Measurements from ENCODE around the gene AKT2. TPM values are rescaled to one million over a fixed set of nuclear protein-coding genes. Genes with fewer than 3 reads are reported as not detected.

Gene AKT2
- total RNA-seq, 1 experiment from 2014 or later: 150 TPM

- H3K9ac ChIP-seq (ENCODE audit: extremely low read depth, insufficient read length, low read length): no peak overlapping the region
- Mint-ChIP-seq H3K4me1 (peaks cover 9 to 13% of the 10 kb centered on the region in 2 experiments), H3K4me3 (no peak overlapping the region), H3K9me3 (no peaks in the 10 kb centered on the region), H3K27me3 (ENCODE audit: low read depth) (peaks cover 2% of the 10 kb centered on the region; the same call in 1 of the 2 replicates), H3K27ac (no peak overlapping the region), H3K36me3 (ENCODE audit: insufficient read depth in 1 of 3, low read depth in 3 of 3) (no peaks in the 10 kb centered on the region)
- H3K23me2 ChIP-seq (ENCODE audit: insufficient read length, low read depth, low read length, poor library complexity, severe bottlenecking): no peaks in the 10 kb centered on the region
- H2BK120ac ChIP-seq (ENCODE audit: low read depth, low read length, poor library complexity, severe bottlenecking): no peak overlapping the region
- no peaks in the 10 kb centered on the region for H4K20me1 ChIP-seq (ENCODE audit: control insufficient read depth, insufficient read depth, insufficient read length)
- H3K4ac ChIP-seq (ENCODE audit: low read depth, low read length): no peak overlapping the region
- no peaks in the 10 kb centered on the region for H3K4me1 ChIP-seq (ENCODE audit: insufficient read depth, low read length)
- no peak overlapping the region for H2BK15ac ChIP-seq (ENCODE audit: low read depth, low read length)
- H3K79me1 ChIP-seq (ENCODE audit: insufficient read depth, low read depth, low read length, poor library complexity, severe bottlenecking): no peaks in the 10 kb centered on the region
- H2AFZ ChIP-seq (ENCODE audit: low read length): no peak overlapping the region
- H3K79me2 ChIP-seq (ENCODE audit: insufficient read depth, low read length): no peaks in the 10 kb centered on the region
- no peak overlapping the region for H2AK5ac ChIP-seq (ENCODE audit: insufficient read length, low read length)
- no peak overlapping the region for H2BK20ac ChIP-seq (ENCODE audit: low read depth, low read length, poor library complexity, severe bottlenecking)
- no peak overlapping the region for H3K56ac ChIP-seq (ENCODE audit: insufficient read length, low read depth, low read length)
- no peaks in the 10 kb centered on the region for H3K27me3 ChIP-seq (ENCODE audit: insufficient read depth, low read length)
- H3T11ph ChIP-seq (ENCODE audit: low read length): no peak overlapping the region
- WGBS (ENCODE audit: extremely low coverage, insufficient read length, low lambda C conversion rate): no CpG with 5 or more reads among the region's 2 CpGs
- no peak overlapping the region for H4K91ac ChIP-seq (ENCODE audit: insufficient read length, low read depth, low read length)
- H3K9me3 ChIP-seq (ENCODE audit: control insufficient read depth, low read depth, low read length): no peaks in the 10 kb centered on the region
- no peak overlapping the region for H3K18ac ChIP-seq (ENCODE audit: insufficient read length, low read depth, low read length)
- H2BK12ac ChIP-seq (ENCODE audit: insufficient read length, low read depth, low read length): no peak overlapping the region
- H4K5ac ChIP-seq (ENCODE audit: insufficient read length, low read depth, low read length): no peak overlapping the region
- H3K14ac ChIP-seq (ENCODE audit: insufficient read depth, low read length): no peak overlapping the region
- DNase-seq: no peak
- H3K23ac ChIP-seq (ENCODE audit: insufficient read length, low read depth, low read length): no peak overlapping the region
- H3K4me2 ChIP-seq (ENCODE audit: insufficient read depth, insufficient read length, low read length): no peak overlapping the region
- H3K27ac ChIP-seq (ENCODE audit: insufficient read length, low read depth, low read length): no peak overlapping the region
- H2BK5ac ChIP-seq (ENCODE audit: insufficient read length, low read length): no peak overlapping the region
- H4K8ac ChIP-seq (replicated peaks; ENCODE audit: insufficient read length, low read depth, low read length): no peak overlapping the region
- TF ChIP-seq CTCF (conservative IDR thresholded peaks at IDR 0.05): no peak
These were observed 18.6 kb upstream of the AKT2 start for GRCh38 chr19:40303765-40304164.
